ENCODE data around the gene NCOR1. TPM values are rescaled to one million over a fixed set of nuclear protein-coding genes. Genes with fewer than 3 reads are reported as not detected.
"Not testable (repeated sequence)": the region's sequence is repeated elsewhere in the genome, so short reads cannot be mapped to it uniquely, and the experiment has no call there.

NCOR1 gene
- total and polyA plus RNA-seq, 12 donors: 27.0 to 103 (median 74.8) TPM

- H3K36me3 ChIP-seq: peaks cover 0 to 17% (median 8%) of the 10 kb centered on the region in 9 donors
- H3K27me3 ChIP-seq; H3K9me3 ChIP-seq; DNase-seq; intact Hi-C loops (cut with DNase I); H3K4me3 ChIP-seq; ATAC-seq: not testable (repeated sequence)
- WGBS, 2 donors: 89 to 94% methylated on average over 13 of the region's 13 CpGs
- H3K27ac ChIP-seq: peak overlapping the region in 2 of 10 donors; percentile 45 to 66
- peaks cover 11 to 72% (median 54%) of the 10 kb centered on the region in 9 donors for H3K4me1 ChIP-seq
These were observed 13.6 kb downstream of the NCOR1 start for GRCh38 chr17:16201693-16202131.

- peak in 2 of 8 donors; percentile 11 to 52 for ATAC-seq
- H3K36me3 ChIP-seq: peaks cover 0 to 37% (median 8%) of the 10 kb centered on the region in 9 donors
- H3K27ac ChIP-seq: peak overlapping the region in 4 of 10 donors; percentile 44 to 57 (median 49)
- no peaks in the 10 kb centered on the region for H3K9me3 ChIP-seq
- DNase-seq: peak in 1 of 2 donors; percentile 51
- intact Hi-C loops (cut with DNase I): no loop called here
- H3K27me3 ChIP-seq: no peaks in the 10 kb centered on the region
- H3K4me3 ChIP-seq: no peak overlapping the region
- 27 to 50% methylated on average over 6 of the region's 6 CpGs for WGBS, 2 donors
- TF ChIP-seq CTCF (IDR thresholded peaks at IDR 0.05): no peak
- H3K4me1 ChIP-seq: peaks cover 11 to 74% (median 55%) of the 10 kb centered on the region in 9 donors
These were observed 16.2 kb downstream of the NCOR1 start for GRCh38 chr17:16199093-16199492.

GRCh38 chr17:16197276-16197675, 18.1 kb downstream of the NCOR1 start:
- Histone ChIP-seq H3K9me3 (no peaks in the 10 kb centered on the region), H3K36me3 (peaks cover 0 to 56% (median 10%) of the 10 kb centered on the region in 9 donors), H3K4me1 (peaks cover 8 to 61% (median 43%) of the 10 kb centered on the region in 9 donors), H3K27ac (no peak overlapping the region), H3K4me3 (no peak overlapping the region), H3K27me3 (no peaks in the 10 kb centered on the region)
- intact Hi-C loops (cut with DNase I): no loop called here
- no peak for ATAC-seq
- no peak for TF ChIP-seq CTCF (IDR thresholded peaks at IDR 0.05)
- WGBS, 2 donors: 83 to 94% methylated on average over 1 of the region's 1 CpG
- DNase-seq: no peak

- intact Hi-C loops (cut with DNase I); H3K4me3 ChIP-seq; H3K27ac ChIP-seq; ATAC-seq; H3K9me3 ChIP-seq; DNase-seq; H3K27me3 ChIP-seq: not testable (repeated sequence)
- peaks cover 0 to 85% (median 14%) of the 10 kb centered on the region in 9 donors for H3K36me3 ChIP-seq
- 49 to 60% methylated on average over 2 of the region's 2 CpGs for WGBS, 2 donors
- peaks cover 0 to 55% (median 30%) of the 10 kb centered on the region in 9 donors for H3K4me1 ChIP-seq
These were observed 21.0 kb downstream of the NCOR1 start for GRCh38 chr17:16194307-16194835.

GRCh38 chr17:16191604-16192003, 23.7 kb downstream of the NCOR1 start:
- peaks cover 0 to 85% (median 10%) of the 10 kb centered on the region in 9 donors for H3K36me3 ChIP-seq
- H3K4me1 ChIP-seq: peaks cover 0 to 42% (median 23%) of the 10 kb centered on the region in 9 donors
- H3K9me3 ChIP-seq: no peaks in the 10 kb centered on the region
- no peaks in the 10 kb centered on the region for H3K27me3 ChIP-seq
- no peak overlapping the region for H3K4me3 ChIP-seq
- 74 to 80% methylated on average over 3 of the region's 3 CpGs for WGBS, 2 donors
- peak overlapping the region in 2 of 10 donors; percentile 38 to 39 for H3K27ac ChIP-seq
- no peak for DNase-seq
- no peak for ATAC-seq
- intact Hi-C loops (cut with DNase I): no loop called here
- TF ChIP-seq CTCF (IDR thresholded peaks at IDR 0.05): no peak
